Liver (tissue), 3 donors: ENCODE data around the gene CDH16.
"Not testable (repeated sequence)": the region's sequence is repeated elsewhere in the genome, so short reads cannot be mapped to it uniquely, and the experiment has no call there.

Experiments used
- CTCF ChIP-seq: fragments of 150-350 bp; IDR thresholded peaks from 2 replicates; pipeline ENCODE4 v1.5.1; 2017; ENCODE audit warnings: improper control_type of control experiment, low read depth, low read length; ENCODE audit not compliant: missing input control
- EGR1 ChIP-seq, 2 donors: IDR thresholded peaks; 2 replicates each; pipeline ENCODE4 v1.6.1; 2016 to 2018; ENCODE audit warnings: antibody characterized with exemption in 2 of 2, low read depth in 2 of 2
- FOXA1 ChIP-seq: IDR thresholded peaks from 2 replicates; pipeline ENCODE4 v1.6.1; 2016; ENCODE audit warnings: antibody characterized with exemption
- JUND ChIP-seq, 2 donors: IDR thresholded peaks; 2 replicates each; pipeline ENCODE4 v1.6.1; 2016; ENCODE audit warnings: antibody characterized with exemption in 2 of 2
- MAX ChIP-seq: IDR thresholded peaks from 2 replicates; pipeline ENCODE4 v1.6.1; 2016; ENCODE audit warnings: antibody characterized with exemption
- RXRA ChIP-seq, 2 donors: IDR thresholded peaks; 2 replicates each; pipeline ENCODE4 v1.6.1; 2017 to 2018; ENCODE audit warnings: antibody characterized with exemption in 2 of 2, mild to moderate bottlenecking in 1 of 2
- SP1 ChIP-seq: IDR thresholded peaks from 2 replicates; pipeline ENCODE4 v1.6.1; 2018; ENCODE audit warnings: antibody characterized with exemption, mild to moderate bottlenecking
- TF ChIP-seq, protein P1 (sequence below): IDR thresholded peaks from 2 replicates; pipeline ENCODE4 v1.6.1; 2016; ENCODE audit warnings: antibody characterized with exemption, mild to moderate bottlenecking
- TF ChIP-seq, protein P2 (sequence below): IDR thresholded peaks from 2 replicates; pipeline ENCODE4 v1.6.1; 2016; ENCODE audit warnings: antibody characterized with exemption
- donor health status: healthy.
- donor health status: healthy.

DNA sequence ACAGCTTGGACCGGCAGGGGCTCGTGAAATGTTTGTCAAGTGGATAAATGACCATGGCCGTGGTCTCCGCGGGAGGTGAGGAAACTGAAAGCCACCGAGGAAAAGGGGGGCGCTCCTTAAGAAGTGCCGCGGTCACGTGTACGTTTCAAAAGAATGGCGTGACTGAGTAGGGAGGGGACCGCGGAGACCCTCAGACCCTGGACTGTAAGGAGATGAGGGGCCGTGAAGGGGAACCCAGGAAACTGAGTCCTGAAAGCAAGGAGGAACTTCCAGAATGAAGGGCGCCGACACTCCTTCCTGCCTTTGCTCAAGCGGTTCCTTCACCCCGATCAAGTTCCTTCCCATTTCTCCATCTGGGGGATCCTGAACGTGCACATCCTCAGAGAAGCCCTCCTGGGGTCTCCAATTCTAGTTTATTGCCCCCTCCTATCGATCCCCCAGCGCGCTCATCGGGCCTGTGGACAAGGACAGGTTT is 16.2 kb upstream of the CDH16 start:
- TF ChIP-seq CTCF; JUND (IDR thresholded peaks at IDR 0.05); EGR1 (IDR thresholded peaks at IDR 0.05; ENCODE audit: low read depth in 2 of 2); SP1; MAX; RXRA (IDR thresholded peaks at IDR 0.05); FOXA1: not testable (repeated sequence)
- TF ChIP-seq, protein P1, sequence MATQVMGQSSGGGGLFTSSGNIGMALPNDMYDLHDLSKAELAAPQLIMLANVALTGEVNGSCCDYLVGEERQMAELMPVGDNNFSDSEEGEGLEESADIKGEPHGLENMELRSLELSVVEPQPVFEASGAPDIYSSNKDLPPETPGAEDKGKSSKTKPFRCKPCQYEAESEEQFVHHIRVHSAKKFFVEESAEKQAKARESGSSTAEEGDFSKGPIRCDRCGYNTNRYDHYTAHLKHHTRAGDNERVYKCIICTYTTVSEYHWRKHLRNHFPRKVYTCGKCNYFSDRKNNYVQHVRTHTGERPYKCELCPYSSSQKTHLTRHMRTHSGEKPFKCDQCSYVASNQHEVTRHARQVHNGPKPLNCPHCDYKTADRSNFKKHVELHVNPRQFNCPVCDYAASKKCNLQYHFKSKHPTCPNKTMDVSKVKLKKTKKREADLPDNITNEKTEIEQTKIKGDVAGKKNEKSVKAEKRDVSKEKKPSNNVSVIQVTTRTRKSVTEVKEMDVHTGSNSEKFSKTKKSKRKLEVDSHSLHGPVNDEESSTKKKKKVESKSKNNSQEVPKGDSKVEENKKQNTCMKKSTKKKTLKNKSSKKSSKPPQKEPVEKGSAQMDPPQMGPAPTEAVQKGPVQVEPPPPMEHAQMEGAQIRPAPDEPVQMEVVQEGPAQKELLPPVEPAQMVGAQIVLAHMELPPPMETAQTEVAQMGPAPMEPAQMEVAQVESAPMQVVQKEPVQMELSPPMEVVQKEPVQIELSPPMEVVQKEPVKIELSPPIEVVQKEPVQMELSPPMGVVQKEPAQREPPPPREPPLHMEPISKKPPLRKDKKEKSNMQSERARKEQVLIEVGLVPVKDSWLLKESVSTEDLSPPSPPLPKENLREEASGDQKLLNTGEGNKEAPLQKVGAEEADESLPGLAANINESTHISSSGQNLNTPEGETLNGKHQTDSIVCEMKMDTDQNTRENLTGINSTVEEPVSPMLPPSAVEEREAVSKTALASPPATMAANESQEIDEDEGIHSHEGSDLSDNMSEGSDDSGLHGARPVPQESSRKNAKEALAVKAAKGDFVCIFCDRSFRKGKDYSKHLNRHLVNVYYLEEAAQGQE = not testable (repeated sequence)
- TF ChIP-seq, protein P2, sequence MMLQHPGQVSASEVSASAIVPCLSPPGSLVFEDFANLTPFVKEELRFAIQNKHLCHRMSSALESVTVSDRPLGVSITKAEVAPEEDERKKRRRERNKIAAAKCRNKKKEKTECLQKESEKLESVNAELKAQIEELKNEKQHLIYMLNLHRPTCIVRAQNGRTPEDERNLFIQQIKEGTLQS = not testable (repeated sequence)
